Measurements from ENCODE around the gene IGLL5. TPM values are rescaled to one million over a fixed set of nuclear protein-coding genes. Genes with fewer than 3 reads are reported as not detected.

IGLL5 gene
- polyA plus RNA-seq, 1 donor from 2014 or later, result 195 TPM

- Mint-ChIP-seq H3K27ac (peak overlapping the region in 1 of 3 donors; percentile 71), H3K4me3 (peak overlapping the region in 3 of 4 donors; percentile 9 to 66 (median 36)), H3K9me3 (no peaks in the 10 kb centered on the region), H3K36me3 (peaks cover 3% of the 10 kb centered on the region), H3K4me1 (peaks cover 42 to 52% (median 51%) of the 10 kb centered on the region in 3 donors), H3K27me3 (peaks cover 32% of the 10 kb centered on the region)
Observed at GRCh38 chr22:22886546-22886945, 1.1 kb upstream of the IGLL5 start.

- Mint-ChIP-seq H3K9me3 (no peaks in the 10 kb centered on the region), H3K36me3 (peaks cover 7% of the 10 kb centered on the region), H3K4me1 (peaks cover 30 to 48% (median 39%) of the 10 kb centered on the region in 3 donors), H3K27ac (peak overlapping the region in 2 of 3 donors; percentile 8 to 89), H3K4me3 (peak overlapping the region; percentile 54 to 92 (median 79)), H3K27me3 (peaks cover 38% of the 10 kb centered on the region)
Observed at GRCh38 chr22:22888571-22889353, 1.1 kb downstream of the IGLL5 start.

GRCh38 chr22:22890085-22890484 lies 2.5 kb downstream of the IGLL5 start:
- Mint-ChIP-seq H3K4me3 (peak overlapping the region in 3 of 4 donors; percentile 16 to 47 (median 17)), H3K36me3 (peaks cover 7% of the 10 kb centered on the region), H3K9me3 (no peaks in the 10 kb centered on the region), H3K27me3 (peaks cover 45% of the 10 kb centered on the region), H3K4me1 (peaks cover 20 to 46% (median 34%) of the 10 kb centered on the region in 3 donors), H3K27ac (no peak overlapping the region)

GRCh38 chr22:22891139-22891621 lies 3.6 kb downstream of the IGLL5 start:
- Mint-ChIP-seq H3K27me3 (peaks cover 45% of the 10 kb centered on the region), H3K27ac (no peak overlapping the region), H3K4me3 (peak overlapping the region; percentile 36 to 73 (median 52)), H3K9me3 (no peaks in the 10 kb centered on the region), H3K36me3 (peaks cover 7% of the 10 kb centered on the region), H3K4me1 (peaks cover 15 to 45% (median 32%) of the 10 kb centered on the region in 3 donors)

- peaks cover 13 to 34% (median 31%) of the 10 kb centered on the region in 3 donors for H3K4me1 Mint-ChIP-seq
- peak overlapping the region in 3 of 4 donors; percentile 13 to 59 (median 57) for H3K4me3 Mint-ChIP-seq
- H3K27ac Mint-ChIP-seq, result peak overlapping the region in 1 of 3 donors; percentile 46
- H3K36me3 Mint-ChIP-seq, result peaks cover 8% of the 10 kb centered on the region
- peaks cover 39% of the 10 kb centered on the region for H3K27me3 Mint-ChIP-seq
- no peaks in the 10 kb centered on the region for H3K9me3 Mint-ChIP-seq
Observed at GRCh38 chr22:22892096-22893052, 4.8 kb downstream of the IGLL5 start.

- H3K9me3 Mint-ChIP-seq, result no peaks in the 10 kb centered on the region
- peaks cover 8% of the 10 kb centered on the region for H3K36me3 Mint-ChIP-seq
- peak overlapping the region in 2 of 4 donors; percentile 30 to 59 for H3K4me3 Mint-ChIP-seq
- H3K27ac Mint-ChIP-seq, result no peak overlapping the region
- H3K27me3 Mint-ChIP-seq, result peaks cover 37% of the 10 kb centered on the region
- peaks cover 17 to 39% (median 37%) of the 10 kb centered on the region in 3 donors for H3K4me1 Mint-ChIP-seq
Observed at GRCh38 chr22:22893077-22893805, 5.6 kb downstream of the IGLL5 start.

GRCh38 chr22:22893891-22894739 lies 6.5 kb downstream of the IGLL5 start:
- Mint-ChIP-seq H3K27me3 (peaks cover 31% of the 10 kb centered on the region), H3K4me3 (peak overlapping the region; percentile 44 to 83 (median 60)), H3K36me3 (peaks cover 7% of the 10 kb centered on the region), H3K9me3 (no peaks in the 10 kb centered on the region), H3K4me1 (peaks cover 13 to 38% (median 34%) of the 10 kb centered on the region in 3 donors), H3K27ac (peak overlapping the region in 1 of 3 donors; percentile 63)

- peaks cover 5% of the 10 kb centered on the region for H3K36me3 Mint-ChIP-seq
- H3K27me3 Mint-ChIP-seq, result peaks cover 24% of the 10 kb centered on the region
- H3K4me3 Mint-ChIP-seq, result peak overlapping the region; percentile 44 to 83 (median 70)
- peak overlapping the region in 2 of 3 donors; percentile 54 to 63 for H3K27ac Mint-ChIP-seq
- H3K9me3 Mint-ChIP-seq, result no peaks in the 10 kb centered on the region
- peaks cover 14 to 36% (median 30%) of the 10 kb centered on the region in 3 donors for H3K4me1 Mint-ChIP-seq
Observed at GRCh38 chr22:22894740-22895731, 7.4 kb downstream of the IGLL5 start.

- H3K36me3 Mint-ChIP-seq, result peaks cover 5% of the 10 kb centered on the region
- peaks cover 14 to 36% (median 28%) of the 10 kb centered on the region in 3 donors for H3K4me1 Mint-ChIP-seq
- peak overlapping the region in 2 of 3 donors; percentile 23 to 54 for H3K27ac Mint-ChIP-seq
- H3K9me3 Mint-ChIP-seq, result no peaks in the 10 kb centered on the region
- peak overlapping the region in 3 of 4 donors; percentile 42 to 62 (median 51) for H3K4me3 Mint-ChIP-seq
- peaks cover 24% of the 10 kb centered on the region for H3K27me3 Mint-ChIP-seq
Observed at GRCh38 chr22:22895776-22896445, 8.3 kb downstream of the IGLL5 start.

GRCh38 chr22:22896601-22897000 lies 9.0 kb downstream of the IGLL5 start:
- peak overlapping the region in 1 of 4 donors; percentile 58 for H3K4me3 Mint-ChIP-seq

GRCh38 chr22:22897091-22897490 lies 9.5 kb downstream of the IGLL5 start:
- Mint-ChIP-seq H3K36me3 (peaks cover 5% of the 10 kb centered on the region), H3K4me1 (peaks cover 19 to 34% (median 32%) of the 10 kb centered on the region in 3 donors), H3K4me3 (peak overlapping the region in 1 of 4 donors; percentile 48), H3K27me3 (peaks cover 23% of the 10 kb centered on the region), H3K27ac (no peak overlapping the region), H3K9me3 (no peaks in the 10 kb centered on the region)

More at GRCh38 chr22:22896601-22897000, 9.0 kb downstream of the IGLL5 start:
- H3K36me3 Mint-ChIP-seq, result peaks cover 5% of the 10 kb centered on the region
- H3K9me3 Mint-ChIP-seq, result no peaks in the 10 kb centered on the region
- peaks cover 16 to 32% (median 29%) of the 10 kb centered on the region in 3 donors for H3K4me1 Mint-ChIP-seq
- H3K27me3 Mint-ChIP-seq, result peaks cover 23% of the 10 kb centered on the region
- H3K27ac Mint-ChIP-seq, result peak overlapping the region in 1 of 3 donors; percentile 82

GRCh38 chr22:22897947-22898346 lies 10.3 kb downstream of the IGLL5 start:
- Mint-ChIP-seq H3K4me3 (peak overlapping the region in 1 of 4 donors; percentile 48), H3K9me3 (no peaks in the 10 kb centered on the region), H3K27me3 (peaks cover 20% of the 10 kb centered on the region), H3K4me1 (peaks cover 19 to 33% (median 25%) of the 10 kb centered on the region in 3 donors), H3K36me3 (peaks cover 2% of the 10 kb centered on the region), H3K27ac (no peak overlapping the region)
